Renal pelvis (tissue), 4 donors: Measurements from ENCODE around the gene SOD3. TPM values are rescaled to one million over a fixed set of nuclear protein-coding genes. Genes with fewer than 3 reads are reported as not detected.

Source experiments
- DNase-seq: peaks from one replicate; pipeline ENCODE4 v3.0.0-alpha.2; 2013
- polyA plus RNA-seq, 3 donors: library from polyadenylated mRNA; unstranded; fragments of 120-200 nt; gene quantifications; one replicate each; pipeline ENCODE4 v1.2.1, GENCODE V29; 2013; ENCODE audit not compliant: insufficient read length in 3 of 3

The SOD3 gene
- polyA plus RNA-seq, 3 donors, result 13.7 to 17.1 (median 16.1) TPM

DNA sequence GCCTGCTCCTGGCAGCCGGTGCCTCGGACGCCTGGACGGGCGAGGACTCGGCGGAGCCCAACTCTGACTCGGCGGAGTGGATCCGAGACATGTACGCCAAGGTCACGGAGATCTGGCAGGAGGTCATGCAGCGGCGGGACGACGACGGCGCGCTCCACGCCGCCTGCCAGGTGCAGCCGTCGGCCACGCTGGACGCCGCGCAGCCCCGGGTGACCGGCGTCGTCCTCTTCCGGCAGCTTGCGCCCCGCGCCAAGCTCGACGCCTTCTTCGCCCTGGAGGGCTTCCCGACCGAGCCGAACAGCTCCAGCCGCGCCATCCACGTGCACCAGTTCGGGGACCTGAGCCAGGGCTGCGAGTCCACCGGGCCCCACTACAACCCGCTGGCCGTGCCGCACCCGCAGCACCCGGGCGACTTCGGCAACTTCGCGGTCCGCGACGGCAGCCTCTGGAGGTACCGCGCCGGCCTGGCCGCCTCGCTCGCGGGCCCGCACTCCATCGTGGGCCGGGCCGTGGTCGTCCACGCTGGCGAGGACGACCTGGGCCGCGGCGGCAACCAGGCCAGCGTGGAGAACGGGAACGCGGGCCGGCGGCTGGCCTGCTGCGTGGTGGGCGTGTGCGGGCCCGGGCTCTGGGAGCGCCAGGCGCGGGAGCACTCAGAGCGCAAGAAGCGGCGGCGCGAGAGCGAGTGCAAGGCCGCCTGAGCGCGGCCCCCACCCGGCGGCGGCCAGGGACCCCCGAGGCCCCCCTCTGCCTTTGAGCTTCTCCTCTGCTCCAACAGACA lies 4.4 kb downstream of the SOD3 start:
- DNase-seq, result no peak

DNA sequence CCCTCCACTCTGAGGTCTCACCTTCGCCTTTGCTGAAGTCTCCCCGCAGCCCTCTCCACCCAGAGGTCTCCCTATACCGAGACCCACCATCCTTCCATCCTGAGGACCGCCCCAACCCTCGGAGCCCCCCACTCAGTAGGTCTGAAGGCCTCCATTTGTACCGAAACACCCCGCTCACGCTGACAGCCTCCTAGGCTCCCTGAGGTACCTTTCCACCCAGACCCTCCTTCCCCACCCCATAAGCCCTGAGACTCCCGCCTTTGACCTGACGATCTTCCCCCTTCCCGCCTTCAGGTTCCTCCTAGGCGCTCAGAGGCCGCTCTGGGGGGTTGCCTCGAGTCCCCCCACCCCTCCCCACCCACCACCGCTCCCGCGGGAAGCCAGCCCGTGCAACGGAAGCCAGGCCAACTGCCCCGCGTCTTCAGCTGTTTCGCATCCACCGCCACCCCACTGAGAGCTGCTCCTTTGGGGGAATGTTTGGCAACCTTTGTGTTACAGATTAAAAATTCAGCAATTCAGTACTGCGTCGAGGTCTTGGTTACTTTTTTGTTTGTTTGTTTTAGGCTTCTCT lies 5.0 kb downstream of the SOD3 start:
- no peak for DNase-seq

GRCh38 chr4:24801136-24801855 lies 5.9 kb downstream of the SOD3 start:
- no peak for DNase-seq

GRCh38 chr4:24802648-24803047 lies 7.3 kb downstream of the SOD3 start:
- DNase-seq, result no peak

DNA sequence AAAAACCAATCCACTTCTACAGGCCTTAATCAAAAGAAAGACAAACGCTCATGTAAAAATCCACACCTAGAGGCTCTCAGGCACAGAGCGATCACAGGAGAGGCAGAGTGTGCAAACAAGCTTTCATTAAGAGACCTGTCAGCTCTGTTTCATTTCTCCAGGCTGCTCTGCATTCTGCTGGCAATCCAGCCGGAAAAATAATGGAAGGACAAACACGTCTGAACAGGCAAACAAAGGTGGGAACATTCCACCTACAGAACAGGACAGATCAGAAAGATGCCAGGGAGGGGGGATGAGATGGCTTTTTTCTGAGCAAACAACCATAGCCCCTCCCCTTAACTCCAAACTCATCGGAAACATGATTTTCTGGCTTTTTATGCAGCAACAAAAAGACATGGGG lies 9.7 kb downstream of the SOD3 start:
- no peak for DNase-seq

- no peak for DNase-seq
Measured at GRCh38 chr4:24805566-24805965, 10.2 kb downstream of the SOD3 start.

- DNase-seq, result no peak
Measured at GRCh38 chr4:24806206-24806990, 11.0 kb downstream of the SOD3 start.

DNA sequence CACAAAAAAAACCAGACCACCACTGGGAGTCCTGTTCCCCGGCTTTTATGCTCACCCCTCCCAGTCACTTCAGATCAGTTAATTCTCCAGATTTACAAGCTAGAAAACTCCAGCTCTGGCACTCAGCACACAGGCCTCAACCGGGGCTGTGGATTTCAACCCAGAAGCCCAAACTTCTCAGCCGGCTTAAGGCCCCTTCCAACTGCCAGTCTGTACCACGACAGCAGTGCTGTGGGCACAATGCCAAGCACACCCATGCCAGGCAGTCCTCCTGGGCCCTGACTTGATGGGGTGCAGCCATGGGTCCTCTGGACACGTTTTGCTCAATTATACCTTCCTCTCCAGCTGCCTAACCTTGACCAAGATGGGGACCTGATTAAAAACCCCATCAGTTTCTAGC lies 12.2 kb downstream of the SOD3 start:
- DNase-seq, result no peak

- no peak for DNase-seq
Measured at GRCh38 chr4:24808261-24808660, 12.9 kb downstream of the SOD3 start.

DNA sequence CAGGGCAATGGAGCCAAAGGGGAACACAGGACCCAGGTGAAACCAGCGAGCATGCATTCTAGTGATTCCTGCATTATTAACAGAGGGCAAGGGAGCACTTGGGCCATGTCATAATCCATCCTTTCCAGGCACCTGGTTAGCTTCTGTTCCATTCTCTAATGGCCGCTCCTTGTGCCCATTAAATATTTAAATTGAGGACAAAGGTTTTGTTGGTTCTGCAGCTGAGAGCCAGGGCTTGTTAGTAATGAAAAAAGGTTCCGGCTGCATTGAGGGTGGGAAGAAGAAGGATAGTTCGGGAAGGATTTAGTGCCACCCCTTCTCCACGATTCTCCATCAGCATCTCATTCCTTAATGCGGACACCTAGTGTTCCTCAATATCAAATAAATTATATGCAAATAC lies 13.6 kb downstream of the SOD3 start:
- no peak for DNase-seq

GRCh38 chr4:24809376-24809775 lies 14.0 kb downstream of the SOD3 start:
- no peak for DNase-seq

GRCh38 chr4:24809815-24810405 lies 14.5 kb downstream of the SOD3 start:
- no peak for DNase-seq

GRCh38 chr4:24810871-24811631 lies 15.7 kb downstream of the SOD3 start:
- DNase-seq, result no peak

GRCh38 chr4:24813732-24814131 lies 18.4 kb downstream of the SOD3 start:
- DNase-seq, result no peak

DNA sequence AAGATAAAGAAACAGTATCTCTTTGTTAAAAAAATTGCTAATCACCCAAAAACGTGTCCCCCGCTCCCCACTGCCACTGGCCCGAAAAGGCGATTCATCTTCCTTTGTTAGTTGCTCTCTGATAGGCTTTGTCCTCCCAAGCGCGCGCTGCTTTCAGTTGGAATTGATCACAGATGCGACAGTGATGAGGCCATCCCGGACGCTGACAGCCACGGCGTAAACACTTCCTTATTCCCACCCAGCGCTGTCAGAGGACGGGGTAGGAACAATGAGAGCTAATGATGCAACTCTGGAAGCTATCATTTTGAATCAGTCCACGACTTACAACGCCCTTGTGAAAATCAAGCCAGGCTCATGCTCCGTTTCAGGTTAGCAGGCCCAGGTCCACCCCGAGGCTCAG lies 21.4 kb downstream of the SOD3 start:
- no peak for DNase-seq

- DNase-seq, result no peak
Measured at GRCh38 chr4:24820541-24820940, 25.2 kb downstream of the SOD3 start.

DNA sequence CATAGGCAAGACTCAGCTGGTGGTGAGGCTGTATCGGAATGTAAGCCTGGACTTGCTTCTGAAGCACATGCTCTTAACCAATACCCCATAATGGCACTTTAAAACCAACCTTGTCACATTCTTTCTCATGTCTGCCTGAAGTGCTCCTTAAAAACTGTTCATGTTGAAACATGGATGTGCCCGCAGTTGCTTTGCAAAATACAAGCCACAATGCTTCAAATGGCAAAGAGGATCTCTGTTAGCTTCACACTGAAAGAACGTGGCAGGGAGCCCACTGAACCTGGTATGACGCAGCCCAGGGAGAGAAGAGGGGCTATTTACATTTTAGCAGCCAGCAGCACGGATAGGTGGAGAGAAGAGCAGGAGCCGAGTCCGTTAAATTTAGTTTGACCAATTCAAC lies 29.3 kb downstream of the SOD3 start:
- DNase-seq, result no peak

DNA sequence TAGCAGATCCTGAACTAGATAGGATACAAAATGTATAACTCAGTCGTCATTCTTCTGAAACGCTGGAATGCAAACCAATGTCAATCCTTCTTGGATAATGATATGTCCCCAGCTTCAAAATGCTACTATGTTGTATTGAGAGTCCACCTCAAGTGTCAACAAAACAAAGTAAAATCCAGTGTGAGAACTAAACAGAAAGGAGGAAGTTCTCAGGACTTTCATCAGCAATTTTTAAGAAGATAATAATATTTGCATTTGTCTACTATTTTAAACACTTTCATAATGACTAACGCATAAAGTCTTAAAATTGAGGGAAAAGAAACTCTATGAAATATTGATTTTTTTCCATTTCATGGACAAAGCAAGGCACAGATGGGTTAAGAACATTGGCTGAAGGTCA lies 36.3 kb downstream of the SOD3 start:
- DNase-seq, result no peak

GRCh38 chr4:24835696-24836095 lies 40.3 kb downstream of the SOD3 start:
- no peak for DNase-seq

GRCh38 chr4:24836661-24837242 lies 41.4 kb downstream of the SOD3 start:
- DNase-seq, result no peak

GRCh38 chr4:24837336-24837735 lies 42.0 kb downstream of the SOD3 start:
- DNase-seq, result no peak
